Measurements from ENCODE around the gene SPRED3. TPM values are rescaled to one million over a fixed set of nuclear protein-coding genes. Genes with fewer than 3 reads are reported as not detected.

SPRED3 gene
- total and polyA plus RNA-seq, 9 of the 15 experiments (the other 6 are each of a cell fraction or from before 2014, with no cell fraction given), result 0.05 to 1.3 (median 0.36) TPM

- TF ChIP-seq CAMTA2 (CRISPR knock-in tag; conservative IDR thresholded peaks at IDR 0.05), result no peak
- TF ChIP-seq TAF7 (tag; IDR thresholded peaks at IDR 0.05), result peak; percentile 54; the same call in 1 of the 2 replicates
- peak; percentile 79 for TF ChIP-seq NFRKB (IDR thresholded peaks at IDR 0.05; ENCODE audit: low read depth)
- TF ChIP-seq SMAD4 (CRISPR knock-in tag; conservative IDR thresholded peaks at IDR 0.05), result peak; percentile 51; the same call in 1 of the 2 replicates
- TF ChIP-seq CUX1 (CRISPR knock-in tag; IDR thresholded peaks at IDR 0.05), result no peak
- TF ChIP-seq ARID1B (IDR thresholded peaks at IDR 0.05), result 0 out of 2 replicates have a peak, but pooled peaks have one; percentile 6
- TF ChIP-seq ZNF583 (CRISPR knock-in tag; IDR thresholded peaks at IDR 0.05), result no peak
- TF ChIP-seq ELF4 (CRISPR knock-in tag; IDR thresholded peaks at IDR 0.05), result 0 out of 2 replicates have a peak, but pooled peaks have one; percentile 5
- TF ChIP-seq ZNF592 (IDR thresholded peaks at IDR 0.05), result peak; percentile 63
- peak; percentile 11 for TF ChIP-seq PHF20 (IDR thresholded peaks at IDR 0.05; ENCODE audit: partially characterized antibody)
- TF ChIP-seq TCF7 (IDR thresholded peaks at IDR 0.05; ENCODE audit: borderline replicate concordance), result no peak
- peak; percentile 51 to 58; a peak in 2 of 4 replicates for TF ChIP-seq FOXK2 (conservative IDR thresholded peaks at IDR 0.05 in 1 of 2, IDR thresholded peaks at IDR 0.05 in 1 of 2; ENCODE audit: low read depth in 2 of 2)
- TF ChIP-seq POLR2B (IDR thresholded peaks at IDR 0.05; ENCODE audit: low read depth, partially characterized antibody), result peak; percentile 44
- TF ChIP-seq ZBTB2 (IDR thresholded peaks at IDR 0.05), result no peak
- TF ChIP-seq ZNF639 (CRISPR knock-in tag; conservative IDR thresholded peaks at IDR 0.05 in 1 of 2, IDR thresholded peaks at IDR 0.05 in 1 of 2), result peak in 1 of 2 experiments; percentile 7; a peak in 1 of 4 replicates
- TF ChIP-seq ZNF134 (CRISPR knock-in tag; conservative IDR thresholded peaks at IDR 0.05), result 0 out of 2 replicates have a peak, but pooled peaks have one; percentile 14
- no peak for TF ChIP-seq KLF10 (CRISPR knock-in tag; IDR thresholded peaks at IDR 0.05)
These were observed 14.1 kb downstream of the SPRED3 start (continued) for GRCh38 chr19:38402623-38402966.
